ENCODE results near the gene NUFIP2. TPM values are rescaled to one million over a fixed set of nuclear protein-coding genes. Genes with fewer than 3 reads are reported as not detected.
"Not testable (repeated sequence)": the region's sequence is repeated elsewhere in the genome, so short reads cannot be mapped to it uniquely, and the experiment has no call there.

NUFIP2 gene
- total and polyA plus RNA-seq, 8 donors, result 34.5 to 61.2 (median 38.8) TPM

- Histone ChIP-seq H3K9me3 (no peaks in the 10 kb centered on the region), H3K4me3 (no peak overlapping the region), H3K4me1 (peaks cover 0 to 13% of the 10 kb centered on the region in 2 donors), H3K27ac (no peak overlapping the region), H3K36me3 (no peaks in the 10 kb centered on the region), H3K27me3 (no peaks in the 10 kb centered on the region)
- ATAC-seq (no peak), DNase-seq (no peak)
- TF ChIP-seq, protein P1, sequence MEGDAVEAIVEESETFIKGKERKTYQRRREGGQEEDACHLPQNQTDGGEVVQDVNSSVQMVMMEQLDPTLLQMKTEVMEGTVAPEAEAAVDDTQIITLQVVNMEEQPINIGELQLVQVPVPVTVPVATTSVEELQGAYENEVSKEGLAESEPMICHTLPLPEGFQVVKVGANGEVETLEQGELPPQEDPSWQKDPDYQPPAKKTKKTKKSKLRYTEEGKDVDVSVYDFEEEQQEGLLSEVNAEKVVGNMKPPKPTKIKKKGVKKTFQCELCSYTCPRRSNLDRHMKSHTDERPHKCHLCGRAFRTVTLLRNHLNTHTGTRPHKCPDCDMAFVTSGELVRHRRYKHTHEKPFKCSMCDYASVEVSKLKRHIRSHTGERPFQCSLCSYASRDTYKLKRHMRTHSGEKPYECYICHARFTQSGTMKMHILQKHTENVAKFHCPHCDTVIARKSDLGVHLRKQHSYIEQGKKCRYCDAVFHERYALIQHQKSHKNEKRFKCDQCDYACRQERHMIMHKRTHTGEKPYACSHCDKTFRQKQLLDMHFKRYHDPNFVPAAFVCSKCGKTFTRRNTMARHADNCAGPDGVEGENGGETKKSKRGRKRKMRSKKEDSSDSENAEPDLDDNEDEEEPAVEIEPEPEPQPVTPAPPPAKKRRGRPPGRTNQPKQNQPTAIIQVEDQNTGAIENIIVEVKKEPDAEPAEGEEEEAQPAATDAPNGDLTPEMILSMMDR (IDR thresholded peaks at IDR 0.05), result no peak
- intact Hi-C loops (cut with DNase I), result loop anchor here in 1 of 2 donors (10.0 kb wide), 1 partner anchor 62 kb away; the partner anchor contains the start of gene NUFIP2
Measured at GRCh38 chr17:29233301-29233700, 60.6 kb downstream of the NUFIP2 start.

- H3K36me3 ChIP-seq, result no peaks in the 10 kb centered on the region
- H3K4me1 ChIP-seq, result no peaks in the 10 kb centered on the region
- no peak overlapping the region for H3K4me3 ChIP-seq
- no peak for DNase-seq
- no peak for ATAC-seq
- H3K27me3 ChIP-seq, result no peaks in the 10 kb centered on the region
- H3K9me3 ChIP-seq, result no peaks in the 10 kb centered on the region
- intact Hi-C loops (cut with DNase I), result loop anchor here in 1 of 2 donors (10.0 kb wide), 1 partner anchor 101 kb away; no protein-coding TSS in a partner anchor
- H3K27ac ChIP-seq, result no peak overlapping the region
- TF ChIP-seq, protein P1 (IDR thresholded peaks at IDR 0.05), result no peak
Measured at GRCh38 chr17:29225396-29225795, 68.6 kb downstream of the NUFIP2 start.

DNA sequence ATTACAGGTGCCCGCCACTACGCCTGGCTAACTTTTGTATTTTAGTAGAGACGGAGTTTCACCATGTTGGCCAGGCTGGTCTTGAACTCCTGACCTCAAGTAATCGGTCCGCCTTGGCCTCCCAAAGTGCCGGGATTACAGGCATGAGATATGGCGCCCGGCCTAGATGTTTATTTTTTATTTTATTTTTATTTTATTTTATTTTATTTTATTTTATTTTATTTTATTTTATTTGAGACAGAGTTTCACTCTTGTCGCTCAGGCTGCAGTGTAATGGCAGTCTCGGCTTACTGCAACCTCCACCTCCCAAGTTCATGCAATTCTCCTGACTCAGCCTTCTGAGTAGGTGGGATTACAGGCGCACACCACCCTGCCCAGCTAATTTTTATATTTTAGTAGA, 72.6 kb downstream of the NUFIP2 start:
- H3K36me3 ChIP-seq, H3K27ac ChIP-seq, H3K4me1 ChIP-seq, H3K4me3 ChIP-seq, DNase-seq, H3K27me3 ChIP-seq, H3K9me3 ChIP-seq, ATAC-seq: not testable (repeated sequence)
- intact Hi-C loops (cut with DNase I), result loop anchor here in 1 of 2 donors (10.0 kb wide), 1 partner anchor 97 kb away; no protein-coding TSS in a partner anchor

DNA sequence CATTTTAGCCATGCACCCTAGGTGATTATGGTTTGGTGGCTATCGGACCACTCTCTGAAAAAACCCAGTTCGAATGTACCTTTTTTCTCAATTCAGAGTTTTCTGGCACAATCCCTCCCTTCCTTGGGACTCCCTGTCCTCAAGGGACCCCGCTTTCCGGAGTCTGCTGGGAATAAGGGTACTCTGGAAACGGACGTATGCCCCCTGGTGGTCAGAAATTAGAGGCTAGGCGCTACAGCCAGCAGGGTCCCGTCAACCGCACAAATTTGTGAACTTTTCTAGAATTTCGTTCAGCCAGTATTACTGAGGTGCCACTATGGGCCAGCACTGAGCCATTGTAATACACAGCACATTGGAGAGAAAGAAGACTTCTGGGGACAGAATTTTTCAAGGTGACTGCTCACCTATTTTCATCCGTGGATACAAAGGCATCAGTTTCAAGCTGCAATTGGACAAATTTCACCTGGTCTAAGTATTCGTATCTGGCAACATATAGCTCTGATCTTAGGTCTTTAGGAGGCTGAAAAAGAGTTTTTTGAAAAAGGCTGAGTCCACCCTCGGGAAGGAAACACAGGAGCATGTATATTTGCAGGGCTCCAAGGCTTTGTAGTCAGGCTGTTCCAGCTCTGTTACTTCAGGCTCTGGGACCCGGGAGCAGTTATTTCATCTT, 74.4 kb downstream of the NUFIP2 start:
- H3K9me3 ChIP-seq, result no peaks in the 10 kb centered on the region
- peak; percentile 94 for ATAC-seq
- TF ChIP-seq, protein P1 (IDR thresholded peaks at IDR 0.05), result peak; percentile 91 to 96
- no peak overlapping the region for H3K27ac ChIP-seq
- H3K27me3 ChIP-seq, result no peaks in the 10 kb centered on the region
- no peaks in the 10 kb centered on the region for H3K36me3 ChIP-seq
- H3K4me1 ChIP-seq, result peaks cover 0 to 9% of the 10 kb centered on the region in 2 donors
- no peak overlapping the region for H3K4me3 ChIP-seq
- DNase-seq, result peak in 3 of 4 donors; percentile 70 to 91 (median 87)
- intact Hi-C loops (cut with DNase I), result loop anchor here in 1 of 2 donors (2.0 to 10.0 kb wide), 2 partner anchors 71 to 95 kb away; no protein-coding TSS in a partner anchor

DNA sequence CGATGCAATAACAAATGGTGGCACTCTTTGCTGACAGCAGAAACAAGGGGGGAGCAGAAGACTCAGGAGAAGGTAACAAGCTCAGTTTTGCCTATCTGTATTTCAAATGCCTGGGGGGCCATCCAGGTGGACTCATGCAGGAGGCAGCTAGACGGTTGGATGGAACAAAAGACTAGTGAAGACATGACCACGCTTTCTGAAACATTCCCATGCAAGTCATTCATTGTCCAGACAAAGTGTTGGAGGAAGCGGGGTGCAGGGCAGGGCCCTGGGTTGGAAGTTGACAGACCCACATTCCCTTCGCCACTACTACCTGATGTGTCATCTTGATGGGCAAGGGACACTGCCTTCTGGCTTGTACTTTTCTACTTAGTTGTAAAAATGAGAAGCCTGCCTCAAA, 77.1 kb downstream of the NUFIP2 start:
- TF ChIP-seq, protein P1 (IDR thresholded peaks at IDR 0.05), result no peak
- H3K9me3 ChIP-seq, result no peaks in the 10 kb centered on the region
- no peak overlapping the region for H3K27ac ChIP-seq
- H3K4me3 ChIP-seq, result no peak overlapping the region
- ATAC-seq (no peak), DNase-seq (no peak)
- intact Hi-C loops (cut with DNase I), result no loop called here
- H3K27me3 ChIP-seq, result no peaks in the 10 kb centered on the region
- peaks cover 0 to 9% of the 10 kb centered on the region in 2 donors for H3K4me1 ChIP-seq
- H3K36me3 ChIP-seq, result no peaks in the 10 kb centered on the region
